HCT116 (cell line): ENCODE measurements around the gene MGAT4A. TPM values are rescaled to one million over a fixed set of nuclear protein-coding genes. Genes with fewer than 3 reads are reported as not detected.

Source experiments
- ATAC-seq: fragments of 200-7000 bp; cut with Tn5 transposase; 2 replicates; pipeline ENCODE4 v1.9.1; 2020; ENCODE audit warnings: mild to moderate bottlenecking, moderate library complexity
- BruUV-seq: library from RNA; stranded (reverse); fragments of 400-500 nt; replicated peaks from 2 replicates; lab custom pipeline; 2021; lab: Mats Ljungman, UMichigan
- CTCF ChIA-PET: fragments of 300-600 bp; sonication (Branson Sonifier 250); formaldehyde crosslinking; loops from one replicate; lab custom pipeline; 2021; ENCODE audit warnings: antibody characterized with exemption; lab: Charles Lee
- POLR2A ChIA-PET: fragments of 300-600, 350-600 bp; sonication (Branson Sonifier 250); formaldehyde crosslinking; loops from one replicate; lab custom pipeline; 2021; ENCODE audit warnings: antibody characterized with exemption; lab: Charles Lee
- RAD21 ChIA-PET, 2 experiments: fragments of 300-600 bp; sonication (Branson Sonifier 250); formaldehyde crosslinking; loops; one replicate each; lab custom pipeline; 2023; ENCODE audit warnings: low total read pairs in 2 of 2; ENCODE audit not compliant: uncharacterized antibody in 2 of 2, unreplicated experiment in 2 of 2, low non-redundant PET in 1 of 2; lab: Charles Lee
- DNase-seq: peaks from one replicate; pipeline ENCODE4 v3.0.0-alpha.2; 2010; ENCODE audit warnings: low read depth, low spot score
- H2AFZ ChIP-seq: fragments of 200-600 bp; shearing (Covaris generic), sonication (generic); 2 replicates; pipeline ENCODE4 v1.6.1; 2017; ENCODE audit warnings: low read depth, mixed run types, mixed read lengths, antibody characterized with exemption, low read length; ENCODE audit not compliant: poor library complexity, severe bottlenecking
- H3K27ac ChIP-seq: 2 replicates; pipeline ENCODE4 v1.5.1; 2012; ENCODE audit warnings: low read depth, low read length
- H3K27me3 ChIP-seq: fragments of 200-600 bp; sonication (generic); 2 replicates; pipeline ENCODE4 v1.6.1; 2016; ENCODE audit warnings: mixed run types, low read length, mixed read lengths; ENCODE audit not compliant: insufficient read depth
- H3K36me3 ChIP-seq, 2 experiments: fragments of 200-500 bp in 1 of 2; fragments of 200-600 bp in 1 of 2; sonication (Bioruptor generic) in 1 of 2; sonication (generic) in 1 of 2; 2 replicates each; pipeline versions ENCODE4 v1.5.1 to v1.6.1; 2014 to 2016; ENCODE audit warnings: low read length in 2 of 2, inconsistent platforms in 1 of 2, mixed read lengths in 1 of 2, mixed run types in 1 of 2; ENCODE audit not compliant: insufficient read depth in 2 of 2, control insufficient read depth in 1 of 2
- H3K4me1 ChIP-seq, 2 experiments: fragments of 200-600 bp in 1 of 2; sonication (generic) in 1 of 2; 2 replicates each; pipeline versions ENCODE4 v1.5.1 to v1.6.1; 2012 to 2017; ENCODE audit warnings: low read length in 2 of 2, inconsistent platforms in 1 of 2, mild to moderate bottlenecking in 1 of 2, mixed read lengths in 1 of 2, mixed run types in 1 of 2, moderate library complexity in 1 of 2; ENCODE audit not compliant: insufficient read depth in 2 of 2, control insufficient read depth in 1 of 2
- H3K4me2 ChIP-seq: fragments of 200-600 bp; sonication (generic); 2 replicates; pipeline ENCODE4 v1.6.1; 2017; ENCODE audit warnings: mixed run types, low read length, mixed read lengths
- H3K4me3 ChIP-seq, 2 experiments: fragments of 200-600 bp in 1 of 2; sonication (generic) in 1 of 2; replicated peaks in 1 of 2; 2 replicates each; pipeline ENCODE4 v1.5.1; 2011 to 2016; ENCODE audit warnings: low read length in 2 of 2, control low read depth in 1 of 2, low read depth in 1 of 2, mild to moderate bottlenecking in 1 of 2, mixed read lengths in 1 of 2, mixed run types in 1 of 2
- H3K79me2 ChIP-seq: fragments of 200-600 bp; sonication (generic); 2 replicates; pipeline ENCODE4 v1.6.1; 2017; ENCODE audit warnings: mild to moderate bottlenecking, mixed run types, low read length, moderate library complexity, mixed read lengths; ENCODE audit not compliant: insufficient read depth
- H3K9ac ChIP-seq: fragments of 200-600 bp; sonication (generic); 2 replicates; pipeline ENCODE4 v1.6.1; 2016; ENCODE audit warnings: low read length, mixed read lengths
- H3K9me2 ChIP-seq: fragments of 200-600 bp; sonication (generic), shearing (Covaris generic); 2 replicates; pipeline ENCODE4 v1.6.1; 2017; ENCODE audit warnings: mixed run types, mild to moderate bottlenecking, moderate library complexity; ENCODE audit not compliant: insufficient read depth
- H3K9me3 ChIP-seq, 2 experiments: fragments of 200-500 bp in 1 of 2; fragments of 200-600 bp in 1 of 2; sonication (Bioruptor generic) in 1 of 2; sonication (generic) in 1 of 2; 2 replicates each; pipeline ENCODE4 v1.6.1; 2014 to 2017; ENCODE audit warnings: low read length in 2 of 2, mixed read lengths in 2 of 2, inconsistent platforms in 1 of 2, low read depth in 1 of 2, mild to moderate bottlenecking in 1 of 2, mixed run types in 1 of 2, moderate library complexity in 1 of 2; ENCODE audit not compliant: control insufficient read depth in 1 of 2, insufficient read depth in 1 of 2
- H4K20me1 ChIP-seq: fragments of 200-600 bp; sonication (generic), shearing (Covaris generic); 2 replicates; pipeline ENCODE4 v1.6.1; 2017; ENCODE audit warnings: mixed run types, mild to moderate bottlenecking, moderate library complexity; ENCODE audit not compliant: insufficient read depth
- CBX3 ChIP-seq: IDR thresholded peaks from 2 replicates; pipeline ENCODE4 v1.6.1; 2012; ENCODE audit warnings: low read depth
- CEBPB ChIP-seq: IDR thresholded peaks from 2 replicates; pipeline ENCODE4 v1.6.1; 2012; ENCODE audit warnings: low read depth
- CTCF ChIP-seq, 3 experiments: fragments of 200-600 bp in 1 of 3; sonication (generic) in 1 of 3; IDR thresholded peaks in 2 of 3; conservative IDR thresholded peaks in 1 of 3; 2 replicates each; pipeline ENCODE4 v1.5.1; 2012 to 2017; ENCODE audit warnings: low read depth in 2 of 3, low read length in 2 of 3, antibody characterized with exemption in 1 of 3, borderline replicate concordance in 1 of 3, control low read depth in 1 of 3, mild to moderate bottlenecking in 1 of 3, mixed read lengths in 1 of 3, mixed run types in 1 of 3, moderate library complexity in 1 of 3; ENCODE audit not compliant: insufficient read depth in 1 of 3
- EGR1 ChIP-seq: IDR thresholded peaks from 2 replicates; pipeline ENCODE4 v1.6.1; 2012; ENCODE audit warnings: low read depth
- ELF1 ChIP-seq: IDR thresholded peaks from 2 replicates; pipeline ENCODE4 v1.6.1; 2012; ENCODE audit warnings: low read depth, borderline replicate concordance
- EZH2 ChIP-seq: fragments of 200-600 bp; sonication (generic); IDR thresholded peaks from 2 replicates; pipeline ENCODE4 v1.6.1; 2017; ENCODE audit warnings: antibody characterized with exemption, mixed run types
- EZH2phosphoT487 ChIP-seq: fragments of 200-600 bp; IDR thresholded peaks from 2 replicates; pipeline ENCODE4 v1.6.1; 2018; ENCODE audit warnings: antibody characterized with exemption, borderline replicate concordance
- FOSL1 ChIP-seq: IDR thresholded peaks from 2 replicates; pipeline ENCODE4 v1.6.1; 2012; ENCODE audit warnings: low read depth
- JUND ChIP-seq: IDR thresholded peaks from 2 replicates; pipeline ENCODE4 v1.6.1; 2012
- MAX ChIP-seq: IDR thresholded peaks from 2 replicates; pipeline ENCODE4 v1.6.1; 2012
- POLR2AphosphoS5 ChIP-seq: IDR thresholded peaks from 2 replicates; pipeline ENCODE4 v1.6.1; 2011; ENCODE audit warnings: mild to moderate bottlenecking, low read depth, low read length, moderate library complexity
- SRF ChIP-seq: IDR thresholded peaks from 2 replicates; pipeline ENCODE4 v1.6.1; 2012; ENCODE audit warnings: low read depth
- TCF7L2 ChIP-seq: IDR thresholded peaks from 2 replicates; pipeline ENCODE4 v1.7.0; 2011; ENCODE audit warnings: borderline replicate concordance, inconsistent platforms; ENCODE audit not compliant: insufficient read depth, insufficient read length; ENCODE audit errors: extremely low read depth
- YY1 ChIP-seq: IDR thresholded peaks from 2 replicates; pipeline ENCODE4 v1.6.1; 2011; ENCODE audit warnings: low read length, low read depth, moderate library complexity, mild to moderate bottlenecking; ENCODE audit not compliant: insufficient replicate concordance; ENCODE audit errors: extremely low read depth
- ZBTB33 ChIP-seq: IDR thresholded peaks from 2 replicates; pipeline ENCODE4 v1.6.1; 2011; ENCODE audit warnings: mild to moderate bottlenecking, low read length, moderate library complexity; ENCODE audit not compliant: insufficient replicate concordance; ENCODE audit errors: extremely low read depth
- ZFX ChIP-seq: fragments of 450-650 bp; IDR thresholded peaks from 2 replicates; pipeline ENCODE4 v1.6.1; 2017
- ZNF274 ChIP-seq: fragments of 200-500 bp; sonication (Bioruptor generic); IDR thresholded peaks from 2 replicates; pipeline ENCODE4 v1.6.1; 2014; ENCODE audit warnings: mild to moderate bottlenecking, low read depth, low read length, inconsistent platforms
- intact Hi-C: fragments of 100-400 bp; cut with micrococcal nuclease; formaldehyde crosslinking; loops from 2 replicates; pipeline ENCODE4 v1.10.0; 2022
- total RNA-seq: library from RNA; stranded (reverse); gene quantifications from one replicate; pipeline ENCODE4 v1.2.1, GENCODE V29; 2021; ENCODE audit not compliant: unreplicated experiment

Gene MGAT4A
- total RNA-seq, 1 experiment from 2014 or later, result 10.2 TPM

DNA sequence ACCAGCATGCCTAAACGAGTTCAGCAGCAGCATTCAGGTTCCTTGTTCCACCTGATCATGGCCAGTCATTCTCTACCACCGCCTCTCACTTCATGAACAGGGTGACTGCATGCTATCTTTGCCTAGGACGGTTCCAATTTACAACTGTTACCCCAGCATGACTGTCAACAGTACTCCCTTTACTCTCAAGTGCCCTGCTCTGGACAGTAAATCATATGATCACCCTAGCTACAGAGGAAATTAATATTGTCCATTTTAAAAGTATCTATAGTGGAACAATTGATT lies 25.7 kb downstream of the MGAT4A start:
- intact Hi-C loops, result no loop called here
- H3K9me2 ChIP-seq, result no peaks in the 10 kb centered on the region
- ATAC-seq, result no peak
- BruUV-seq, result no TSS peak
- H3K4me2 ChIP-seq, result no peak overlapping the region
- H4K20me1 ChIP-seq, result no peaks in the 10 kb centered on the region
- POLR2A ChIA-PET, result no interaction called here
- no peaks in the 10 kb centered on the region for H3K4me1 ChIP-seq
- H3K36me3 ChIP-seq, result no peaks in the 10 kb centered on the region
- CTCF ChIA-PET, result no interaction called here
- no peaks in the 10 kb centered on the region for H3K79me2 ChIP-seq
- no peak overlapping the region for H2AFZ ChIP-seq
- TF ChIP-seq YY1 (no peak), EZH2 (no peak), EGR1 (no peak), ELF1 (no peak), EZH2phosphoT487 (no peak)
- H3K9ac ChIP-seq, result no peak overlapping the region
- no peak overlapping the region for H3K27ac ChIP-seq
- H3K9me3 ChIP-seq, result no peaks in the 10 kb centered on the region
- DNase-seq, result no peak
- H3K27me3 ChIP-seq, result no peaks in the 10 kb centered on the region
- H3K4me3 ChIP-seq, result no peak overlapping the region
- RAD21 ChIA-PET, result no interaction called here

- no TSS peak for BruUV-seq
- no peaks in the 10 kb centered on the region for H4K20me1 ChIP-seq
- H3K9ac ChIP-seq, result no peak overlapping the region
- no peak overlapping the region for H2AFZ ChIP-seq
- intact Hi-C loops, result no loop called here
- no peak overlapping the region for H3K4me3 ChIP-seq
- H3K4me1 ChIP-seq, result no peaks in the 10 kb centered on the region
- CTCF ChIA-PET, result no interaction called here
- POLR2A ChIA-PET, result no interaction called here
- RAD21 ChIA-PET, result no interaction called here
- H3K79me2 ChIP-seq, result no peaks in the 10 kb centered on the region
- no peak for ATAC-seq
- no peak overlapping the region for H3K27ac ChIP-seq
- H3K27me3 ChIP-seq, result no peaks in the 10 kb centered on the region
- no peak for DNase-seq
- H3K4me2 ChIP-seq, result no peak overlapping the region
- H3K9me3 ChIP-seq, result no peaks in the 10 kb centered on the region
- H3K36me3 ChIP-seq, result no peaks in the 10 kb centered on the region
- TF ChIP-seq TCF7L2 (no peak), FOSL1 (no peak), ZNF274 (no peak), CBX3 (no peak), SRF (no peak), CEBPB (no peak), POLR2AphosphoS5 (no peak), ZFX (no peak), MAX (no peak), CTCF (IDR thresholded peaks at IDR 0.05 in 2 of 3, conservative IDR thresholded peaks at IDR 0.05 in 1 of 3; ENCODE audit: borderline replicate concordance in 1 of 3, insufficient read depth in 1 of 3, low read depth in 2 of 3, low read length in 2 of 3) (no peak), ZBTB33 (no peak), EZH2phosphoT487 (no peak), ELF1 (no peak), JUND (no peak), EZH2 (no peak)
- H3K9me2 ChIP-seq, result no peaks in the 10 kb centered on the region
These were observed 26.2 kb downstream of the MGAT4A start for GRCh38 chr2:98704499-98705332.
